GM18907 (cell line): Measurements from ENCODE around the gene TLX1.
"Not testable (repeated sequence)": the region's sequence is repeated elsewhere in the genome, so short reads cannot be mapped to it uniquely, and the experiment has no call there.

Experiments
- ATAC-seq: cut with Tn5 transposase; IDR thresholded peaks from one replicate; pipeline ENCODE4 v1.9.1; 2021; ENCODE audit warnings: mild to moderate bottlenecking, moderate library complexity; ENCODE audit not compliant: unreplicated experiment

TLX1 gene

GRCh38 chr10:101146392-101147251 is 15.5 kb downstream of the TLX1 start:
- ATAC-seq = no peak

- no peak for ATAC-seq
Measured at GRCh38 chr10:101151395-101151794, 20.3 kb downstream of the TLX1 start.

- no peak for ATAC-seq
Measured at GRCh38 chr10:101152316-101152715, 21.2 kb downstream of the TLX1 start.

GRCh38 chr10:101154506-101154905 is 23.4 kb downstream of the TLX1 start:
- ATAC-seq = not testable (repeated sequence)

GRCh38 chr10:101155896-101156295 is 24.8 kb downstream of the TLX1 start:
- ATAC-seq = no peak

- no peak for ATAC-seq
Measured at GRCh38 chr10:101157756-101158458, 26.8 kb downstream of the TLX1 start.

- ATAC-seq = no peak
Measured at GRCh38 chr10:101158459-101159058, 27.5 kb downstream of the TLX1 start.

GRCh38 chr10:101161494-101162299 is 30.6 kb downstream of the TLX1 start:
- ATAC-seq = no peak

- no peak for ATAC-seq
Measured at GRCh38 chr10:101162677-101163076, 31.6 kb downstream of the TLX1 start.

- no peak for ATAC-seq
Measured at GRCh38 chr10:101164020-101164419, 32.9 kb downstream of the TLX1 start.

GRCh38 chr10:101165736-101166135 is 34.6 kb downstream of the TLX1 start:
- no peak for ATAC-seq

- ATAC-seq = no peak
Measured at GRCh38 chr10:101166430-101166829, 35.3 kb downstream of the TLX1 start.

- ATAC-seq = no peak
Measured at GRCh38 chr10:101172741-101173140, 41.6 kb downstream of the TLX1 start.

GRCh38 chr10:101174319-101174718 is 43.2 kb downstream of the TLX1 start:
- ATAC-seq = no peak

GRCh38 chr10:101176577-101176976 is 45.5 kb downstream of the TLX1 start:
- ATAC-seq = no peak

- no peak for ATAC-seq
Measured at GRCh38 chr10:101182936-101183335, 51.8 kb downstream of the TLX1 start.

GRCh38 chr10:101183458-101184183 is 52.5 kb downstream of the TLX1 start:
- no peak for ATAC-seq
